Small intestine (tissue), 7 donors: ENCODE data around the gene OR8D4. TPM values are rescaled to one million over a fixed set of nuclear protein-coding genes. Genes with fewer than 3 reads are reported as not detected.

Experiments
- DNase-seq, 2 donors: peaks; one replicate each; pipeline versions ENCODE4 v3.0.0 to v3.0.0-alpha.2; 2013
- FAIRE-seq: peaks from 2 replicates; lab custom pipeline; 2012; peaks lifted over from hg19 to GRCh38; lab: Jason Lieb, UNC
- H3K27ac ChIP-seq, 3 donors: one replicate each; pipeline ENCODE4 v1.5.1; 2013; ENCODE audit warnings: low read length in 2 of 3, mild to moderate bottlenecking in 2 of 3, control low read depth in 1 of 3, inconsistent platforms in 1 of 3, low read depth in 1 of 3, moderate library complexity in 1 of 3
- H3K27me3 ChIP-seq, 3 donors: one replicate each; pipeline ENCODE4 v1.6.1; 2013; ENCODE audit warnings: low read length in 3 of 3, inconsistent platforms in 1 of 3; ENCODE audit not compliant: control insufficient read depth in 3 of 3, insufficient read depth in 3 of 3
- H3K36me3 ChIP-seq, 3 donors: one replicate each; pipeline ENCODE4 v1.6.1; 2013; ENCODE audit warnings: low read length in 3 of 3, inconsistent platforms in 1 of 3, low read depth in 1 of 3, mild to moderate bottlenecking in 1 of 3, moderate library complexity in 1 of 3; ENCODE audit not compliant: control insufficient read depth in 3 of 3, insufficient read depth in 2 of 3
- H3K4me1 ChIP-seq, 3 donors: one replicate each; pipeline ENCODE4 v1.6.1; 2013; ENCODE audit warnings: low read length in 2 of 3, inconsistent platforms in 1 of 3, low read depth in 1 of 3, mild to moderate bottlenecking in 1 of 3, moderate library complexity in 1 of 3; ENCODE audit not compliant: control insufficient read depth in 3 of 3, insufficient read depth in 2 of 3
- H3K4me3 ChIP-seq, 3 donors: one replicate each; pipeline ENCODE4 v1.5.1; 2013; ENCODE audit warnings: low read length in 3 of 3, control low read depth in 1 of 3, inconsistent platforms in 1 of 3, low read depth in 1 of 3, mild to moderate bottlenecking in 1 of 3, moderate library complexity in 1 of 3
- H3K9me3 ChIP-seq, 2 donors: one replicate each; pipeline ENCODE4 v1.6.1; 2013; ENCODE audit warnings: low read depth in 1 of 2, low read length in 1 of 2; ENCODE audit not compliant: control insufficient read depth in 2 of 2, insufficient read depth in 1 of 2
- WGBS, 3 donors: extraction: QIAGEN DNeasy Blood & Tissue Kit; methylation state at CpG; one replicate each; pipeline ENCODE4 v1.1.7; 2013; 5-methylcytosine and 5-hydroxymethylcytosine counted together
- polyA plus RNA-seq, 4 donors: library from polyadenylated mRNA; stranded (reverse) in 3 of 4; unstranded in 1 of 4; fragments of 200-250 nt in 3 of 4; fragments of 120-200 nt in 1 of 4; gene quantifications; one replicate each; pipeline versions ENCODE4 v1.2.1 to v1.2.3, GENCODE V29; 2013
- donor health status: healthy with polysubstance abuse.
- donor health status: control.
- donor health status: control.
- donor health status: Bipolar disorder and iron deficiency.
- donor health status: healthy.

The OR8D4 gene
- polyA plus RNA-seq, 4 donors, result not detected

GRCh38 chr11:123892031-123892430 is 9.9 kb upstream of the OR8D4 start:
- no peak for FAIRE-seq
- Histone ChIP-seq H3K27me3 (no peaks in the 10 kb centered on the region), H3K9me3 (no peaks in the 10 kb centered on the region), H3K4me1 (peaks cover 0 to 2% (median 0%) of the 10 kb centered on the region in 3 donors), H3K36me3 (no peaks in the 10 kb centered on the region), H3K4me3 (no peak overlapping the region), H3K27ac (no peak overlapping the region)
- DNase-seq, result no peak

- no peaks in the 10 kb centered on the region for H3K4me1 ChIP-seq
- DNase-seq (no peak), FAIRE-seq (no peak)
- H3K27me3 ChIP-seq, result no peaks in the 10 kb centered on the region
- no peak overlapping the region for H3K4me3 ChIP-seq
- H3K9me3 ChIP-seq, result no peaks in the 10 kb centered on the region
- no peaks in the 10 kb centered on the region for H3K36me3 ChIP-seq
- 55 to 65% (median 57%) methylated on average over 3 of the region's 3 CpGs for WGBS, 3 donors
- no peak overlapping the region for H3K27ac ChIP-seq
Observed at GRCh38 chr11:123899792-123900191, 2.2 kb upstream of the OR8D4 start.

DNA sequence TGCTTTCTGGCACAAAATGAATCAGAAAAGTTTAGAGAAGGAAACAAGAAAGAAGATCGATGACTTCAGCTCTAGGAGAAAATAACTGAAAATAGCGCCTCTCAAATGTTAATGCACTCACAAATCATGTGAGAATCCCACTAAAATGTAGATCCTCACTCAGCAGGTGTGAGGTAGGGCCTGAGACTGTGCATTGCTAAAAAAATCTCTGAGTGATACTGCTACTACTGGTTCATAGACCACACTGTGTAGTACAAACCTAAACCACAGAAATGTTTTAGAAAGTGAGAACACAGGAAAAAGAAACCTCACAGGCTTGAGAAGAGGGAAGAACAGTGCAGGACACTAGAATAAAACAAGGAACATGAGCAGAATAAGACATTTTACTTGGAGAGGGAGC is 2.0 kb downstream of the OR8D4 start:
- Histone ChIP-seq H3K4me1 (no peaks in the 10 kb centered on the region), H3K9me3 (no peaks in the 10 kb centered on the region), H3K27ac (no peak overlapping the region), H3K27me3 (no peaks in the 10 kb centered on the region), H3K36me3 (no peaks in the 10 kb centered on the region), H3K4me3 (no peak overlapping the region)
- 66 to 79% (median 72%) methylated on average over 2 of the region's 2 CpGs for WGBS, 3 donors
- DNase-seq, result no peak
- no peak for FAIRE-seq

DNA sequence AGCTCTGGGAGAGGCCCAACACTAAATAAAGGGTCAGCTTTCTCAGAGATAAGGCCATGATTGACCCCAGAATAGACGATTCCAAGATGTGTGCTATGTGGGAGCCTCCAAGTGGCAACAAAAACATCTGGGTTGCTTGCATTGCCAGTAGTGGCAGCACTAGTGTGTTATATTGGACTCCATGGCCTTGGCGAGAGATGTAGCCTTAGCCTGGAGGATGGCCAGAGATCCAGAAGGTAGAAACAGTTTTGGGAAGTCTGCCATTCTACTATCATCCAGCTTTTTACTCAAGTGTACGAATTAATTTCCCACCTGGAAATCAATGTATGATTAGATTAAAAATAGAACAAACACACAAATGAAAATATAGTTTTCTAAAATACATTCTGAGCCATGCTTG is 3.0 kb downstream of the OR8D4 start:
- no peaks in the 10 kb centered on the region for H3K4me1 ChIP-seq
- FAIRE-seq (no peak), DNase-seq (no peak)
- H3K27me3 ChIP-seq, result no peaks in the 10 kb centered on the region
- no peaks in the 10 kb centered on the region for H3K36me3 ChIP-seq
- no peak overlapping the region for H3K4me3 ChIP-seq
- H3K9me3 ChIP-seq, result no peaks in the 10 kb centered on the region
- no peak overlapping the region for H3K27ac ChIP-seq
- WGBS, 3 donors, result 55 to 77% (median 58%) methylated on average over 3 of the region's 3 CpGs

DNA sequence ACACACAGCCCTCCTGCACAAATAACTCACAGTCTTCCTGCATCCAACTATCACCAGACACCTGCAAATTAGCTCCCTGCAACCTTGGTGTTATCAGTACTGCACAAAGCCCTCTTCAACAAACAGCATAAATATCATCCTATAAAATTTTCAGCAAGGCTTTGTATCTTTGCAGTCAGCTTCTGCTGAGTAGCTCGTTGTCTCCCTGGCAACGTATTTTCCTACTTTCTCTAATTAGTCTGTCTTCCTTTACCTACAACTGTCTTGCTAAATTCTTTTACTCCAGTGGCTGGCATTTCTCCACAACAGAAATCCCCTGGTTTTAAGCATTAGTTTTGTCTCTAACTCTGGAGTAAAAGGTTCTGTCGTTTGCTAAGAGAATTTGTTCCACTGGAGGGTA is 3.9 kb downstream of the OR8D4 start:
- H3K4me1 ChIP-seq, result no peaks in the 10 kb centered on the region
- 29 to 49% (median 38%) methylated on average over 3 of the region's 3 CpGs for whole genome bisulfite sequencing, 3 donors
- H3K4me3 ChIP-seq, result no peak overlapping the region
- H3K27ac ChIP-seq, result no peak overlapping the region
- DNase-seq, result no peak
- no peak for FAIRE-seq
- H3K36me3 ChIP-seq, result no peaks in the 10 kb centered on the region
- H3K27me3 ChIP-seq, result no peaks in the 10 kb centered on the region
- no peaks in the 10 kb centered on the region for H3K9me3 ChIP-seq

GRCh38 chr11:123920943-123921342 is 19.0 kb downstream of the OR8D4 start:
- no peak for DNase-seq
- H3K27me3 ChIP-seq, result no peaks in the 10 kb centered on the region
- no peaks in the 10 kb centered on the region for H3K9me3 ChIP-seq
- no peak for FAIRE-seq
- H3K27ac ChIP-seq, result no peak overlapping the region
- H3K4me1 ChIP-seq, result no peaks in the 10 kb centered on the region
- H3K4me3 ChIP-seq, result no peak overlapping the region
- H3K36me3 ChIP-seq, result no peaks in the 10 kb centered on the region
- 65 to 82% (median 80%) methylated on average over 3 of the region's 3 CpGs for WGBS, 3 donors

DNA sequence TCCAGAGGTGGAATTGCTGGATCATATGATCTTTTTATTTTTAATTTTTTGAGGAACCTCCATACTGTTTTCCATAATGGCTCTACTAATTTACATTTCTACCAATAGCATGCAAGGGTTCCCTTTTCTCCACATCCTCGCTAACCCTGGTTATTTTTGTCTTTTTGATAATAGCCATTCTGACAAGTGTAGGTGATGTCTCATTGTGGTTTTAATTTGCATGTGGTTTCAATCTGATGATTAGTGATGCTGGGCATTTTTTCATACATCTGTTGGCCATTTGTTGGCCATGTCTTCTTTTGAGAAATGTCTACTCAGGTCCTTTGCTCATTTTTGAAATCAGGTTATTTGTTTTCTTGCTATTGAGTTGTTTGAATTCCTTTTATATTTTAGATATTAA is 22.1 kb downstream of the OR8D4 start:
- H3K36me3 ChIP-seq, result no peaks in the 10 kb centered on the region
- no peak overlapping the region for H3K27ac ChIP-seq
- no peak for FAIRE-seq
- H3K4me3 ChIP-seq, result no peak overlapping the region
- H3K9me3 ChIP-seq, result no peaks in the 10 kb centered on the region
- no peaks in the 10 kb centered on the region for H3K27me3 ChIP-seq
- no peaks in the 10 kb centered on the region for H3K4me1 ChIP-seq
- 67 to 88% (median 77%) methylated on average over 1 of the region's 1 CpG for WGBS, 3 donors
- no peak for DNase-seq

DNA sequence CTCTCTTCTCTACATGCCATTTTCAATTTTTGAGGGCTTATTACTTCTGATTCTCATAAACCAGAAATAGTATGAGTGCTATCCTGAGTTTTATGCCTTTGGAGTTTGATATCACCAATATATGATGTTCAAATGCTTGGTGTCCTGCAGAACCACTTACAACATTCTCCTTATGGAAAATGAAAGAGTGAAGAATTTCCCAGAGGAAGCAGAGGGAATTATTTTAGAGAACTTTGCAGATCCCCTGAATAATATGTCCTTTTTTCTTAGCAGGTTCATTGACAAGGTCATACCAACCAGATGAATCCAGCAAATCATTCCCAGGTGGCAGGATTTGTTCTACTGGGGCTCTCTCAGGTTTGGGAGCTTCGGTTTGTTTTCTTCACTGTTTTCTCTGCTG is 37.4 kb downstream of the OR8D4 start, which contains the start of gene OR4D5:
TSS of gene OR4D5 (plus strand) at position 301 of the 400 bp plus-strand sequence. CDS start at position 301, 0 bp downstream.
- Histone ChIP-seq H3K4me3 (no peak within 1 kb of the TSS), H3K4me1 (peaks cover 0 to 3% (median 0%) of the 10 kb centered on the region in 3 donors), H3K36me3 (no peaks in the 10 kb centered on the region), H3K27me3 (no peaks in the 10 kb centered on the region), H3K27ac (no peak within 1 kb of the TSS), H3K9me3 (no peaks in the 10 kb centered on the region)
- FAIRE-seq, result no peak
- DNase-seq, result no peak
- WGBS, 3 donors, result 68 to 87% (median 79%) methylated on average over 1 of the region's 1 CpG

- WGBS, 3 donors, result 79 to 86% (median 82%) methylated on average over 4 of the region's 4 CpGs
- Histone ChIP-seq H3K27me3 (no peaks in the 10 kb centered on the region), H3K27ac (no peak overlapping the region), H3K36me3 (no peaks in the 10 kb centered on the region), H3K4me3 (no peak overlapping the region), H3K9me3 (no peaks in the 10 kb centered on the region), H3K4me1 (peaks cover 0 to 3% (median 0%) of the 10 kb centered on the region in 3 donors)
- DNase-seq (no peak), FAIRE-seq (no peak)
Observed at GRCh38 chr11:123942413-123942812, 40.4 kb downstream of the OR8D4 start.
